Right lobe of liver (tissue), 4 donors: ENCODE data around the gene LAMC1.

ENCODE experiments used
- POLR2A ChIP-seq: fragments of 450-650 bp; IDR thresholded peaks from one replicate; pipeline ENCODE4 v1.6.1; 2017; ENCODE audit warnings: antibody characterized with exemption, mild to moderate bottlenecking
- TF ChIP-seq, protein P1 (sequence below), 4 donors: fragments of 200-600 bp in 3 of 4; fragments of 450-650 bp in 1 of 4; IDR thresholded peaks; one replicate each; pipeline versions ENCODE4 v1.5.1 to v1.8.0; 2016 to 2022; ENCODE audit warnings: antibody characterized with exemption in 4 of 4, mild to moderate bottlenecking in 2 of 4
- donor health status: DM: no; HTN: no; CAD: no.
- donor health status: DM: no; HTN: no; CAD: no.
- donor health status: DM: no; HTN: yes; CAD: no.

GRCh38 chr1:183089025-183089639 is 65.9 kb downstream of the LAMC1 start:
- no peak for TF ChIP-seq POLR2A
- TF ChIP-seq, protein P1, sequence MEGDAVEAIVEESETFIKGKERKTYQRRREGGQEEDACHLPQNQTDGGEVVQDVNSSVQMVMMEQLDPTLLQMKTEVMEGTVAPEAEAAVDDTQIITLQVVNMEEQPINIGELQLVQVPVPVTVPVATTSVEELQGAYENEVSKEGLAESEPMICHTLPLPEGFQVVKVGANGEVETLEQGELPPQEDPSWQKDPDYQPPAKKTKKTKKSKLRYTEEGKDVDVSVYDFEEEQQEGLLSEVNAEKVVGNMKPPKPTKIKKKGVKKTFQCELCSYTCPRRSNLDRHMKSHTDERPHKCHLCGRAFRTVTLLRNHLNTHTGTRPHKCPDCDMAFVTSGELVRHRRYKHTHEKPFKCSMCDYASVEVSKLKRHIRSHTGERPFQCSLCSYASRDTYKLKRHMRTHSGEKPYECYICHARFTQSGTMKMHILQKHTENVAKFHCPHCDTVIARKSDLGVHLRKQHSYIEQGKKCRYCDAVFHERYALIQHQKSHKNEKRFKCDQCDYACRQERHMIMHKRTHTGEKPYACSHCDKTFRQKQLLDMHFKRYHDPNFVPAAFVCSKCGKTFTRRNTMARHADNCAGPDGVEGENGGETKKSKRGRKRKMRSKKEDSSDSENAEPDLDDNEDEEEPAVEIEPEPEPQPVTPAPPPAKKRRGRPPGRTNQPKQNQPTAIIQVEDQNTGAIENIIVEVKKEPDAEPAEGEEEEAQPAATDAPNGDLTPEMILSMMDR (IDR thresholded peaks at IDR 0.05): no peak
